ENCODE results near the gene FERMT3.

The FERMT3 gene

DNA sequence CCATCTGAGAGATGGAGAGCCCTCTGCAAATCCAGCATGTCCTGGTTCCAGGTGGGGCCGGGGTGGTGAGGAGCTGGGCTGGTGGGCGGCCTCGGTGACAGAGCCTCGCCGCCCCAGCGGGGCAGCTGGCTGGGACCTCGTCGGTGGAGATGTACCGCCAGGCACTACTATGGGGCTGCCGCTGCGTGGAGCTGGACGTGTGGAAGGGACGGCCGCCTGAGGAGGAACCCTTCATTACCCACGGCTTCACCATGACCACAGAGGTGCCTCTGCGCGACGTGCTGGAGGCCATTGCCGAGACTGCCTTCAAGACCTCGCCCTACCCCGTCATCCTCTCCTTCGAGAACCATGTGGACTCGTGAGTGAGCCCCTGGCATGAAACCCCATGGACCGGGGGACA is 51.8 kb downstream of the FERMT3 start:
- no peak overlapping the region for H3K4me3 ChIP-seq (ENCODE audit: low read depth, low read length)
- in situ Hi-C loops (cut with HindIII; ENCODE audit: low sequenced_read_pairs), result no loop called here
- TF ChIP-seq, protein P1, sequence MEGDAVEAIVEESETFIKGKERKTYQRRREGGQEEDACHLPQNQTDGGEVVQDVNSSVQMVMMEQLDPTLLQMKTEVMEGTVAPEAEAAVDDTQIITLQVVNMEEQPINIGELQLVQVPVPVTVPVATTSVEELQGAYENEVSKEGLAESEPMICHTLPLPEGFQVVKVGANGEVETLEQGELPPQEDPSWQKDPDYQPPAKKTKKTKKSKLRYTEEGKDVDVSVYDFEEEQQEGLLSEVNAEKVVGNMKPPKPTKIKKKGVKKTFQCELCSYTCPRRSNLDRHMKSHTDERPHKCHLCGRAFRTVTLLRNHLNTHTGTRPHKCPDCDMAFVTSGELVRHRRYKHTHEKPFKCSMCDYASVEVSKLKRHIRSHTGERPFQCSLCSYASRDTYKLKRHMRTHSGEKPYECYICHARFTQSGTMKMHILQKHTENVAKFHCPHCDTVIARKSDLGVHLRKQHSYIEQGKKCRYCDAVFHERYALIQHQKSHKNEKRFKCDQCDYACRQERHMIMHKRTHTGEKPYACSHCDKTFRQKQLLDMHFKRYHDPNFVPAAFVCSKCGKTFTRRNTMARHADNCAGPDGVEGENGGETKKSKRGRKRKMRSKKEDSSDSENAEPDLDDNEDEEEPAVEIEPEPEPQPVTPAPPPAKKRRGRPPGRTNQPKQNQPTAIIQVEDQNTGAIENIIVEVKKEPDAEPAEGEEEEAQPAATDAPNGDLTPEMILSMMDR (IDR thresholded peaks at IDR 0.05; ENCODE audit: low read depth, low read length), result no peak

DNA sequence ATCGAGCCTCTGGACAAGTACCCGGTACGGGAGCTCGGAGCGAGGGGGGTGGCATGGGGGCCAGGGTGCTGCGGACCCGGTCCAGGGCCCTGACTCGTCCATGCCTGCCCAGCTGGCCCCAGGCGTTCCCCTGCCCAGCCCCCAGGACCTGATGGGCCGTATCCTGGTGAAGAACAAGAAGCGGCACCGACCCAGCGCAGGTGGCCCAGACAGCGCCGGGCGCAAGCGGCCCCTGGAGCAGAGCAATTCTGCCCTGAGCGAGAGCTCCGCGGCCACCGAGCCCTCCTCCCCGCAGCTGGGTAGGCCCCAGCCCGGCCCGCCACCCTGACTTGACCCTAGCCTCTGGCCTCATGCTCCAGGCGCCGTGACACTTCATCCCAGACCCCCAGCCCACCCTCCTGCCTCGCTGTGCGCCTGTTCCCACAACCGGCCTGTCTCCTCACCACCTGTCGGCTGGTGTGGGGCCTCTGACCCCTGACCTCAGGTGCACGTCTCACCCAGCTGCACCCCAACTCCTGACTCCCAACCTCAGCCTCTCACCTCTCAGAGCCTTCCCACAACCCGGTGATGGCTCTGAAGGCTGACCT is 52.5 kb downstream of the FERMT3 start:
- DNase-seq (ENCODE audit: low read depth, low spot score), result no peak
- no peak overlapping the region for H3K4me3 ChIP-seq (ENCODE audit: low read depth, low read length)
- in situ Hi-C loops (cut with HindIII; ENCODE audit: low sequenced_read_pairs), result no loop called here
- TF ChIP-seq, protein P1 (IDR thresholded peaks at IDR 0.05; ENCODE audit: low read depth, low read length), result no peak

More for the DNA sequence above, 51.8 kb downstream of the FERMT3 start:
- no peak for DNase-seq (ENCODE audit: low read depth, low spot score)

DNA sequence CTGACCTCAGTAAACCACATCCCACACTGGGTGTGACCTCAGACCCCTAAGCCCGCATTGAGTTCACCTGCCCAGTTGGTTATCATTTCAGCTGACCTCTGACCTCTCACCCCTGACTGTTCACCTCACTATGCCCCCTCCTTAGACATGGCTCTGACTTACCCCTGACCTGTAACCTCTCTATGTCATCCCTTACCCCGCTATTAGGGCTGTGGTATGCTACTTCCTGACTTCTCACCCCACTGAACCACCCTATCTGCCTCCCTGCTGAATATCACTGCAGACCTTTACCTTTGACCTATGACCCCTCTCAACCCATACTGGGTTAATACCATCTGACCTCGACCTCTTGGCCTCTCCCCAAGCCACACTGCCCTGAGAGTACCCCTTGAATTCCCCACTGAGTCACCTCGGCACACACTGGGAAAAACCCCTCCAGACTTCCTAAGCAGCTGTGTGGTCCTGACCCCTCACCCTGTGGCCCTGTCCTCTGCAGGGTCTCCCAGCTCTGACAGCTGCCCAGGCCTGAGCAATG is 53.1 kb downstream of the FERMT3 start:
- in situ Hi-C loops (cut with HindIII; ENCODE audit: low sequenced_read_pairs), result no loop called here
- TF ChIP-seq, protein P1 (IDR thresholded peaks at IDR 0.05; ENCODE audit: low read depth, low read length), result no peak
- no peak for DNase-seq (ENCODE audit: low read depth, low spot score)
- no peak overlapping the region for H3K4me3 ChIP-seq (ENCODE audit: low read depth, low read length)

DNA sequence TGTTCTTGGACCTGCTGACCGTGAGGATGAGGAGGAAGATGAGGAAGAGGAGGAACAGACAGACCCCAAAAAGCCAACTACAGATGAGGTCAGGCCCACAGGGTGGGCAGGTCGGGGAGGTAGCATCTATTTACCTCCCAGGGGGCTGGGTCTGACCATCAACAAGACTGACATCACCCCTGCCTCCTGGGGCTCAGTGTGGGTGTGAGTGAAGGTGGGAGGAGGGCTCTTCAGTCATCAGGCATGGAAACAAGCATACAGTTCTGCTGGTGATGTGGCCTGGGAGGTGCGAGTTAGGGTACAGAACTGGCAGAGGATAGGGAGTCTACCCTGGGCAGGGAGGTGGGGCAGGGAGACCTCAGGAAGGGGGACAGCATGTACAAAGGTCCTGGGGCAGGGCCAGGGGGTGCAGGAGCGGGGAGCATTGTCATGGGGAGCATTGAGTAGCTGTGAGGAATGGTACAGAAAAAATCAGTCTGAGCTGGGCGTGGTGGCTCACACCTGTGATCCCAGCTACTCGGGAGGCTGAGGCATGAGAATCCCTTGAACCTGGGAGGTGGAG is 53.7 kb downstream of the FERMT3 start:
- no peak overlapping the region for H3K4me3 ChIP-seq (ENCODE audit: low read depth, low read length)
- DNase-seq (ENCODE audit: low read depth, low spot score), result no peak
- in situ Hi-C loops (cut with HindIII; ENCODE audit: low sequenced_read_pairs), result no loop called here
- TF ChIP-seq, protein P1 (IDR thresholded peaks at IDR 0.05; ENCODE audit: low read depth, low read length), result no peak

DNA sequence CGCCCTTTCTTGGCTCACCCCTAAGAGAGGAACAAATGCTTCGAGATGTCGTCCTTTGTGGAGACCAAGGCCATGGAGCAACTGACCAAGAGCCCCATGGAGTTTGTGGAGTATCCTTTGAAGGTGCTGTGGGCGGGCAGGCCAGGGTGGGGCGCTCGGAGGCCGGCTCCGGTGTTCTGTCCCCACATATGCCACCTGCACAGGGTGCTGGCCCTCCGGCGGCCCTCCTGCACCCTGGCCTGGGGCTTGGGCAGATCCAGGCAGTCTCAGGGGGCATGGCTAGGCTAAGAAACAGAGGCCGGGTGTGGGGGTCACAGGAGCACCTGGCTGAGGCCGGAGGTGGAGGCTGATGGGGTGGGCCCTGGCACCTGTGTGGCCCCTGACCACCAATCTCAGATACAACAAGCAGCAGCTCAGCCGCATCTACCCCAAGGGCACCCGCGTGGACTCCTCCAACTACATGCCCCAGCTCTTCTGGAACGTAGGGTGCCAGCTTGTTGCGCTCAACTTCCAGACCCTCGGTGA is 55.1 kb downstream of the FERMT3 start:
- no peak for DNase-seq (ENCODE audit: low read depth, low spot score)
- TF ChIP-seq, protein P1 (IDR thresholded peaks at IDR 0.05; ENCODE audit: low read depth, low read length), result no peak
- no peak overlapping the region for H3K4me3 ChIP-seq (ENCODE audit: low read depth, low read length)
- in situ Hi-C loops (cut with HindIII; ENCODE audit: low sequenced_read_pairs), result no loop called here

DNA sequence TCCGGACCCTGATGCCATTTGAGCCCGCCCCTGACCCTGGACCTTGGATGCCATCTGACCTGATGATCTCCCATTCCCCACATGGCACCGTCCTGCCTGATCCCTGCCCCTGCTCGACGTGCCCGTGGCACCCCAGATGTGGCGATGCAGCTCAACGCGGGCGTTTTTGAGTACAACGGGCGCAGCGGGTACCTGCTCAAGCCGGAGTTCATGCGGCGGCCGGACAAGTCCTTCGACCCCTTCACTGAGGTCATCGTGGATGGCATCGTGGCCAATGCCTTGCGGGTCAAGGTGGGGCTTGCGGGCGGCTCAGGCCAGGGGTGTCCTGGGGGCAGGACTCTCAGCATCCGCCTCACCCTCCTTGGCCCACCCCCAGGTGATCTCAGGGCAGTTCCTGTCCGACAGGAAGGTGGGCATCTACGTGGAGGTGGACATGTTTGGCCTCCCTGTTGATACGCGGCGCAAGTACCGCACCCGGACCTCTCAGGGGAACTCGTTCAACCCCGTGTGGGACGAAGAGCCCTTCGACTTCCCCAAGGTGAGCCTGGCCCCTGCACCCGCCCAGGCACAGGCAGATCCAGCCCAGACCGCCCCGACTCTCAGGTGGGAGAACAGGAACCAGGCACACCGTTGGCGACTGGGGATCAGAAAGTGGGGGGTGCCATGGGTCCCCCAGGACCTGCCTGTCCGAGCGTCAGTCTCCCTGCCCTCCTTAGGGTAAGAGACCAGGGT is 55.9 kb downstream of the FERMT3 start:
- TF ChIP-seq, protein P1 (IDR thresholded peaks at IDR 0.05; ENCODE audit: low read depth, low read length), result no peak
- no peak overlapping the region for H3K4me3 ChIP-seq (ENCODE audit: low read depth, low read length)
- DNase-seq (ENCODE audit: low read depth, low spot score), result no peak
- in situ Hi-C loops (cut with HindIII; ENCODE audit: low sequenced_read_pairs), result no loop called here

Data from astrocyte of the spinal cord (primary cell).